GM10266 (cell line): ENCODE data around the gene HSF5.
A peak's percentile ranks its signal among the peaks of the same experiment; 100 is the strongest.

ENCODE experiments used
- DNase-seq: peaks from one replicate; pipeline ENCODE4 v3.0.0; 2012; ENCODE audit errors: extremely low spot score
- CTCF ChIP-seq: IDR thresholded peaks from 2 replicates; pipeline ENCODE4 v1.5.1; 2012; ENCODE audit warnings: mild to moderate bottlenecking, low read depth; ENCODE audit not compliant: control insufficient read depth, insufficient read depth; ENCODE audit errors: missing control alignments

HSF5 gene

GRCh38 chr17:58421711-58422110, 66.5 kb downstream of the HSF5 start:
- DNase-seq = no peak
- TF ChIP-seq CTCF = no peak

- DNase-seq = no peak
- TF ChIP-seq CTCF = no peak
Measured at GRCh38 chr17:58420827-58421226, 67.4 kb downstream of the HSF5 start.

- peak; percentile 89 for TF ChIP-seq CTCF
- DNase-seq = peak; percentile 83
Measured at GRCh38 chr17:58417300-58418092, 70.7 kb downstream of the HSF5 start, which contains the start of gene RNF43. RNF43 (minus strand) TSS chr17:58417534; CDS start chr17:58415577, 1,957 bp downstream.

GRCh38 chr17:58416937-58417299, 71.3 kb downstream of the HSF5 start:
- no peak for DNase-seq
- no peak for TF ChIP-seq CTCF

- TF ChIP-seq CTCF = no peak
- DNase-seq = no peak
Measured at GRCh38 chr17:58416396-58416795, 71.8 kb downstream of the HSF5 start.

- TF ChIP-seq CTCF = no peak
- no peak for DNase-seq
Measured at GRCh38 chr17:58415371-58416055, 72.7 kb downstream of the HSF5 start.

GRCh38 chr17:58414596-58414997, 73.6 kb downstream of the HSF5 start:
- TF ChIP-seq CTCF = no peak
- no peak for DNase-seq
